ENCODE results near the gene ABHD14A.

DNA sequence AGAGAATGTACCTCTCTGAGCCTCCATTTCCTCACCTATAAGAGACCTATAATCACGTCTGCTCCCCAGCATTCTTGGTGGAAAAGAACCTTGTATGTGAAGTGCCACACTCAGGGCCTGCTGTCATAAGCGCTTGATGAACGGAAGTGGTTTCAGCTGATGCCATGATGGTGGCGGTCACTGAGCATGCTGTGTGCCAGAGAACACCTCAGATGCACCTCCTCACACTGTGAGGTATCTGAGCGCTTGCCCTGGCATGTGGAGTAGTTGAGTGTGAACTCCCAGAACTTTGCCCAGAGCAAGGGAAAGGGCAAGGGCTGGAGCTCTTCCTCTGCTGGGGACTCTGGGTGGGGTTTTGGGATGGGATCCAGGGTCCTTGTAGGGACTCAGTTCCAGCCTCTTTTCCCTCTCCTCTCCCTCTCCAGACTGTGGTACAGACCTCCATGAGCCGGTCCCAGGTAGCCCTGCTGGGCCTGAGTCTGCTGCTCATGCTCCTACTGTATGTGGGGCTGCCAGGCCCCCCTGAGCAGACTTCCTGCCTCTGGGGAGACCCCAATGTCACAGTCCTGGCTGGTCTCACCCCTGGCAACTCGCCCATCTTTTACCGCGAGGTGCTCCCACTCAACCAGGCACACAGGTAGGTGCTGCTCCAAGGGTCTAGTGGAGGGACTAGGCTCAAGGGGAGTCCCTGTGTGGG, 2.7 kb downstream of the ABHD14A start:
- TF ChIP-seq, protein P1, sequence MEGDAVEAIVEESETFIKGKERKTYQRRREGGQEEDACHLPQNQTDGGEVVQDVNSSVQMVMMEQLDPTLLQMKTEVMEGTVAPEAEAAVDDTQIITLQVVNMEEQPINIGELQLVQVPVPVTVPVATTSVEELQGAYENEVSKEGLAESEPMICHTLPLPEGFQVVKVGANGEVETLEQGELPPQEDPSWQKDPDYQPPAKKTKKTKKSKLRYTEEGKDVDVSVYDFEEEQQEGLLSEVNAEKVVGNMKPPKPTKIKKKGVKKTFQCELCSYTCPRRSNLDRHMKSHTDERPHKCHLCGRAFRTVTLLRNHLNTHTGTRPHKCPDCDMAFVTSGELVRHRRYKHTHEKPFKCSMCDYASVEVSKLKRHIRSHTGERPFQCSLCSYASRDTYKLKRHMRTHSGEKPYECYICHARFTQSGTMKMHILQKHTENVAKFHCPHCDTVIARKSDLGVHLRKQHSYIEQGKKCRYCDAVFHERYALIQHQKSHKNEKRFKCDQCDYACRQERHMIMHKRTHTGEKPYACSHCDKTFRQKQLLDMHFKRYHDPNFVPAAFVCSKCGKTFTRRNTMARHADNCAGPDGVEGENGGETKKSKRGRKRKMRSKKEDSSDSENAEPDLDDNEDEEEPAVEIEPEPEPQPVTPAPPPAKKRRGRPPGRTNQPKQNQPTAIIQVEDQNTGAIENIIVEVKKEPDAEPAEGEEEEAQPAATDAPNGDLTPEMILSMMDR (IDR thresholded peaks at IDR 0.05), result no peak
- TF ChIP-seq GABPA (IDR thresholded peaks at IDR 0.05; ENCODE audit: low read depth), result no peak

All from SK-N-SH (cell line).